HFF-Myc (cell line): ENCODE measurements around the gene HEMGN.

Experiments
- DNase-seq: peaks from one replicate; pipeline ENCODE4 v3.0.0-alpha.2; 2011; ENCODE audit warnings: low read depth; ENCODE audit errors: extremely low read depth
- H3K4me3 ChIP-seq: replicated peaks from 2 replicates; pipeline ENCODE4 v1.5.1; 2011; ENCODE audit warnings: low read depth, mild to moderate bottlenecking, control low read depth, low read length
- CTCF ChIP-seq: IDR thresholded peaks from 2 replicates; pipeline ENCODE4 v1.5.1; 2012; ENCODE audit warnings: mild to moderate bottlenecking, low read depth, low read length, control low read depth; ENCODE audit errors: missing control alignments

HEMGN gene

GRCh38 chr9:97941323-97941722, 3.4 kb upstream of the HEMGN start:
- H3K4me3 ChIP-seq, result no peak overlapping the region
- DNase-seq, result no peak
- no peak for TF ChIP-seq CTCF

GRCh38 chr9:97940741-97941140, 2.8 kb upstream of the HEMGN start:
- no peak overlapping the region for H3K4me3 ChIP-seq
- TF ChIP-seq CTCF, result no peak
- no peak for DNase-seq

GRCh38 chr9:97940233-97940632, 2.3 kb upstream of the HEMGN start:
- TF ChIP-seq CTCF, result no peak
- DNase-seq, result no peak

GRCh38 chr9:97936998-97937397, 974 bp downstream of the HEMGN start:
- TF ChIP-seq CTCF, result no peak
- H3K4me3 ChIP-seq, result no peak overlapping the region
- DNase-seq, result no peak

More at GRCh38 chr9:97940233-97940632, 2.3 kb upstream of the HEMGN start:
- no peak overlapping the region for H3K4me3 ChIP-seq

- H3K4me3 ChIP-seq, result no peak overlapping the region
- no peak for DNase-seq
- no peak for TF ChIP-seq CTCF
Measured at GRCh38 chr9:97935276-97935675, 2.7 kb downstream of the HEMGN start.

- H3K4me3 ChIP-seq, result no peak overlapping the region
- DNase-seq, result no peak
- TF ChIP-seq CTCF, result no peak
Measured at GRCh38 chr9:97934321-97935115, 3.5 kb downstream of the HEMGN start.
